ENCODE measurements around the gene IPO4. TPM values are rescaled to one million over a fixed set of nuclear protein-coding genes. Genes with fewer than 3 reads are reported as not detected.

The IPO4 gene
- total RNA-seq, 1 donor from 2014 or later, result 48.1 TPM

- intact Hi-C loops (cut with micrococcal nuclease), result loop anchor here (5.0 kb wide), 1 partner anchor 644 kb away; the partner anchor contains the start of gene ZFHX2
Measured at GRCh38 chr14:24196071-24197055, 7.7 kb upstream of the IPO4 start.

GRCh38 chr14:24195186-24196070 is 6.8 kb upstream of the IPO4 start, which contains the start of gene TM9SF1:
TSS of gene TM9SF1 (minus strand) at chr14:24195441. CDS start at chr14:24195019, 422 bp downstream.
- intact Hi-C loops (cut with micrococcal nuclease), result loop anchor here (1.0 to 5.0 kb wide), 10 partner anchors 18 to 643 kb away; partner anchors contain the start of genes CHMP4A, DCAF11, DHRS1 and EMC9

DNA sequence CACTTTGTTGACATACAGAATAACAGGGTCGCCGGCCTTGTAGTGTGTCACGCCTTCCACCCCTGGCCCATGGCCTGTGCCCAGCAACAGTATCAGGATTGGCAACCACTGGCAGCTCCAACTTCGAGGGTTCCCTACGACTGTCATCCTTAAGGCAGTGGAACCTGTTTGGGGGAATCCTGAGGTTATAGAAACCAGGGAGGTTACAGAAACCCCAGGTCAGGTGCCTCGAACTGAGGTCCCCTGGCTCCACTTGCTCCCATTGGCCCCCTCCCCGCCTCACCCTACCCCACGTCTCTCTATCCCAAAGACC is 6.2 kb upstream of the IPO4 start:
- intact Hi-C loops (cut with micrococcal nuclease), result loop anchor here (1.0 to 5.0 kb wide), 11 partner anchors 18 to 643 kb away; partner anchors contain the start of genes CHMP4A, DCAF11, DHRS1 and EMC9

DNA sequence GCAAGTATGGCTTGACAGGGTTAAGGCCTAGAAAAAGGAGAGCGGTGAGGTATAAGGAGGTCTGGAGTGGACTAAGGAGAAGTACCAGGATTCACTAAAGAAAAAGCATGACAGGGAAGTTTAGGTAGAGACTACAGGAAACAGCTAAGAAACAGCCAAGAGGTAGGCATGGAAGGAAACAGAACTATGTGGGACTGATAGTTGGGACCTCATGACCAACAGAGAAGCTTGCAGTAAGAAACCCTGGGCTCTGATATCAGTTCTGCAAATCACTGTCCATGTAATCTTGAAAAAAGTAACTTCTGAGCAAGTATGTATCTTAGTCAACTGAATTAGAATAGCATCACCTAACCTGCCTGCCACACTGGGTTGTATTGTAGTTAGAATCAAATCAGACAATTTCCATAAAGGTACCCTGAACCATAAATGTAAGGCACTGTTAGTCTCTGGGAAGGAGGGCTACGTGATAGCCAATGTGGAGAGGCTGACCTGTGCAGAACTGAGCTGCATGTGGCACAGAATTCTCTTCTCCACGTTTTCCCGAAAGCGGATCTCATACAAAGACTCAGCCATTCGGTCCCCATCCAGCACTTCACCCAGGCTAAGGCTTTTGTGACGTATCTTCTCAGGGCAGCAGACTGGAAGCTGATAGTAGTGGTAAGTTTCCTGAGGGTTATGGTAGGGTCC is 5.7 kb upstream of the IPO4 start:
- intact Hi-C loops (cut with micrococcal nuclease), result loop anchor here (1.0 kb wide), 1 partner anchor 77 kb away; the partner anchor contains the start of gene RABGGTA

DNA sequence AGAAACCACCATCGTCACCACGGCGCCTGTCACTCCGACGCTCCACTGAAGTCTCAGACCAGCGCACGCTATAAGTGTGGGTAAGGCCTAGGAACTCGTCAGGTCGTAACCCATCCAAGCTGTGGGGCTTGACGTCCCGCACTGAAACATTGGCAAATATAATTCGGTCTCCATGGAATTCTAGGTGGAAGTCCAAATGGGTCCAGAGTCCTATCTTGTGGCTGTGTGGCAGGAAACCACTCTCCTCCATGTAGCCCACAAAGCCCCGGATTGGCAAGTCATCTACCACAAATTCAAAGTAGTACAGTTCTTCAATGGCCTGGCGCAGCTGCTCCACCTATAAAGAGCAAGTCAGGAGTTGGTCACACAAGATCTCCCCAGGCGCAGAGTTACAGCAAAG is 4.3 kb upstream of the IPO4 start:
- intact Hi-C loops (cut with micrococcal nuclease), result no loop called here

GRCh38 chr14:24190416-24190815 is 1.8 kb upstream of the IPO4 start:
- intact Hi-C loops (cut with micrococcal nuclease), result no loop called here

- intact Hi-C loops (cut with micrococcal nuclease), result no loop called here
Measured at GRCh38 chr14:24189460-24189859, 844 bp upstream of the IPO4 start.

GRCh38 chr14:24189059-24189375 is 401 bp upstream of the IPO4 start:
- intact Hi-C loops (cut with micrococcal nuclease), result no loop called here

DNA sequence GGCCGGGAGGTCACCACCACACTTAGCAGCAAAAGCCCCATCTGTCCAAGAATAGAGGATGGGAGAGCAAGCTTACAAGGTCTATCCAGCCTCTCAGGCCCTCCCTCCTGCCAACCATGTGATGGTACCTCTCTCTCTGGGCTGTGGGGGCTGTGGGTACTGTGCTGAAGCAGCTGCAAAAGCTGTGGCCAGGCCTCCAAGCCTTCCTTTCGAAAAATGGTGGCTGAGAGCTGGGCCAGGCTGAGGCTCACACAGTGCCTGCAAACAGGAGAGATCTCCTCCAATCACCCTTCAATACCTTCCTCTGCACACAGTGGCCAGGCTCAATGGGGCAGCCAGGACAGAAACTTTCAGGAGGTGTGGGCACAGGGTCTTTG is 1.1 kb downstream of the IPO4 start:
- intact Hi-C loops (cut with micrococcal nuclease), result no loop called here

- intact Hi-C loops (cut with micrococcal nuclease), result no loop called here
Measured at GRCh38 chr14:24186831-24187538, 1.6 kb downstream of the IPO4 start.

- intact Hi-C loops (cut with micrococcal nuclease), result no loop called here
Measured at GRCh38 chr14:24185741-24186140, 2.9 kb downstream of the IPO4 start.

DNA sequence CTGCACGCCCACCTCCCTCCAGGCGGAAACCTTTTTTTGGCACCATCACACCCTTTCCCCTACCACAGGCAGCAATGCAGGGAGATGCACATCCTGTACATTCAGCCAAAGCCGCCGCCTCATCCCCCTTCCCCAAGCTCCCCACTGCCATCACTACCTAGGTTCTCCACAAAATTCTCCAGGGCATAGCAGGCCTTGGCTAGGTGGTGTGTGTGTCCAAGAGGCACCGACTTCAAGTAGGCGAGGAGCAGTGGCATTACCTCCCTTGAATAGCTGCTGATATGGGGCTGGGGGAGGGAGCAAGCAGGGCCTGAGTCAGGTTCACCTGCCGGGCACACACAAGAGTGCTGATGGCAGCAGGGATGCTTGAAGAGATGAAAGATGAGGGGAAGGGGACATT is 3.6 kb downstream of the IPO4 start:
- intact Hi-C loops (cut with micrococcal nuclease), result no loop called here

GRCh38 chr14:24184104-24184970 is 4.3 kb downstream of the IPO4 start:
- intact Hi-C loops (cut with micrococcal nuclease), result no loop called here

DNA sequence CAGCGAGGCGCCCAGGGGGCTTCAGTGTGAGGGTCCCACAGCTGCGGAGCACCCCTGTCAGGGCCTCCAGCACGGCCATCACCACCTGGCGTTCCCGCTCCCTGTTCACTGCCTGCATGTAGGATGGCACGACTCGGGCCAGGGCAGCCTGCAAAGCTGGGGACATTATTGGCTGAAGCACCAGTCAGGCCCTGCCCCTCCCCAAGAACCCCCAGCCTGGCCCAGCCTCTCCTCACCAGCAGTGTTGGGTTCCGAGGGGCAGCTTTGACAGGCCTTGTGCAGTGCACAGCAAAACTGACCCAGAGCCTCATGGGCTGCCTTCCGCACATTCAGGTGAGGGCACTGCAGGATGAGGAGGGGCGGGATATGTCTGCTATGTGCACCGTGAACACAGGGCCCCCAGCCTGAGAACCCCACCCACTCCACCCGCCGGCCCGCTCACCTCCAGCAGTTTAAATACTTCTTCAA is 5.6 kb downstream of the IPO4 start:
- intact Hi-C loops (cut with micrococcal nuclease), result no loop called here

GRCh38 chr14:24182110-24182882 is 6.3 kb downstream of the IPO4 start:
- intact Hi-C loops (cut with micrococcal nuclease), result no loop called here

- intact Hi-C loops (cut with micrococcal nuclease), result no loop called here
Measured at GRCh38 chr14:24181371-24182077, 7.1 kb downstream of the IPO4 start.

DNA sequence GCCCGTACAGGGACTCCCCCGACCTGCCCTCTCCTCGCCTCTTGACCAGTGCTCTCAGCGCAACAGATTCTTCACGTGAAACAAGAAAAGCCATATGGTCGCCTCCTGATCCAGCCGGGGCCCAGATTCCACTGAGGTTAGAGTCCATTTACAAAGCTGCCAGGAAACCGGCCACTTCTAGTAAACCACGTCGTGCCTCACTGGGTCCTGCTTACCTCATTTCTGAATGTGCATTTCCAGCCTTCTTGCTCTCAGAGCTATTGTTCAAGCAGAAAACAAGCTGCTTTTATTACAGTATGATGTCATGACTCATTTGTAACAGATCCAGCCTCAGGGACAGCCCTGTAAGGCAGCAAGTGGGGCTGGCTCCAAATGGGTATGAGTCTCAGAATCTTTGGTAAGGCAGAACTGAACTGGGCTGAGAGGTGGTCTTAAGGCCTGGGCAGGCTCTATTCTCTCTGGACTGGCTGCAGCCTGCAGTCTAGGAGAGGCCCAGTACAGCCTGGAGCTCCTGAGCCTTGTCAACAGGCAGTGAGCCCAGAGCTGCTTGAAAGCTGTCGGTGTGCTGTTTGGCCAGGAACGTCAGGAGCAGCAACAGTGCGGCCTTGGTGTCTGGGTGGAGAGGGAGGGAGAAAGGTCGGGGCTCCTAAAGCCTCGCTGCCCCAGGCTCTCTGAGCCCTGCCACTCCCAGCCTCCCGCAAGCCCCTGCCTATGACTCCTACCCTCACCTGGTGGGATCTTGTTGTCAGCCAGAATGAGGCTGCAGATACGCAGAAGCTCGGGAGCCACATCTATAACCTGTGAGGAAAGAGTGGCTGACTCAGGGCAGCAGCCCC is 8.4 kb downstream of the IPO4 start:
- intact Hi-C loops (cut with micrococcal nuclease), result no loop called here
